Measurements from ENCODE around the gene SNX21.

Gene SNX21

DNA sequence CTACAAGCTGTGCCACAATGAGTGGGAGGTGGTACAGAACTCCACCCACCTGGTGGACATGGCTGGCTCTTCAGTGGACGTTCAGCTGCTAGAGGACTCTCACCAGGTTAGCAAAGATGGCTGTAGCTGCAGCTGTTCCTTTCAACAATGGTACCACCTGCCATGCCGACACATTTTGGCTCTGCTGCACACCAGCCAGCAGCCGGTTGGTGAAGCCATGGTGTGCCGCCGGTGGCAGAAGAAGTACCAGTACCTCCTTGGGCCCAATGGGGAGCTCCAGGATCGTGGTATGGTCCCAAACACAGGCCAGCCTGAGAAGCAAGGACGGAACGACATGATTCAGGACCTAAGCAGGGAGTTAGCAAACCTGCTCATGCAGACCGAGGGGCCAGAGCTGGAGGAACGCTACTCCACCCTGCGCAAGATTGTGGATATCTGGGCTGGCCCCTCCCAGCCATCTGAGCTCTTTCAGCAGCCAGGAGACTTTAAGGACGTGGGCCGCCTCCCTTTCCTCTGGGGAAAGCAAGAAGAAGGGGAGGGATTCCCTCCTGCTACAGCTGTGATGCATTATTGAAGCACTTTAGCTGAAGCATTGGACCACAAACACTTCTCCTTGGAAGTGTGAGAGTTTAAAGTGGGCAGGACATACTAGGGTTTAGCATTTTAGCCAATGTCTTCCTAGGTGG, 44.6 kb downstream of the SNX21 start:
- no peak for DNase-seq (ENCODE audit: low read depth in 2 of 3, low spot score in 2 of 3)

DNA sequence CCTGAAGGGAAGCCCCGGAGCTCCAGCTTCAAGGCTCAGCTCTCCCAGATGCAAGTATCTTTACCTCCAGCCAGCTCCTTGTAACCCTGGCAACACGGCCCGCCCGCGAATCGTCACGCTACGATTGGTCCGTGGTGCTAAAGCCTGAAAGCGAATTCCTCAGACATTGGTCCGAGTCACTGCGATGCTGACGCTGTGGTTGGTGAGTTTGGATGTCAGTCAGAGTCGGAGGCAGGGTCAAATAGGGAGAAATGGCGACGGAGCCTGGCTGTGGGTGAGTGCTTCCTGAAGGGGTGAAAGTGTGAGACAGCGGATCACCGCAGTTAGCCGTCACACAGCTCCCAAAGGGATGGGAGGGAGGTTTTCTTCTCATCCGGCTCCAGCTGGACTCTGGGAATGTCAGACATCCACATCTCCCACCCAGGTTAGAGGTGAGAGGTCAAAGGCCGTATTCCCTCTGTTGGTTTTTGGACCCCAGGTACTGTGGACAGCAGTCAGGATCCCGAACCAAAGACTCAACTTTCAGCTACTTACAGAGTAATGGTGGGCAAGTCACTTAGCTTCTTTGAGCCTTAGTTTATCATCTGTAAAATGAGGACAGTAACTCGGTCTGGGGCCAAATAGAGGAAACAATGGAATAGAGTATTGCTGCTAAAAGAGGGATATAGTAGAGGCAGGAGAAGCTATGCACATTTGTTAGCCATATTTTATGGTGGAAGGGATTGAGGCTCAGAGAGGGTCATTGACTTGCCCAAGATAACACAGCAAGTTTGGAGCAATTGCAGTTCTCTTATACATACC, 47.6 kb downstream of the SNX21 start, which contains the start of gene ZSWIM1:
ZSWIM1 (plus strand) TSS at position 240 of the 801 bp plus-strand sequence. CDS start 1,366 bp downstream, outside the sequence.
- peak; percentile 93 to 97 (median 93) for DNase-seq (ENCODE audit: low read depth in 2 of 3, low spot score in 2 of 3)

DNA sequence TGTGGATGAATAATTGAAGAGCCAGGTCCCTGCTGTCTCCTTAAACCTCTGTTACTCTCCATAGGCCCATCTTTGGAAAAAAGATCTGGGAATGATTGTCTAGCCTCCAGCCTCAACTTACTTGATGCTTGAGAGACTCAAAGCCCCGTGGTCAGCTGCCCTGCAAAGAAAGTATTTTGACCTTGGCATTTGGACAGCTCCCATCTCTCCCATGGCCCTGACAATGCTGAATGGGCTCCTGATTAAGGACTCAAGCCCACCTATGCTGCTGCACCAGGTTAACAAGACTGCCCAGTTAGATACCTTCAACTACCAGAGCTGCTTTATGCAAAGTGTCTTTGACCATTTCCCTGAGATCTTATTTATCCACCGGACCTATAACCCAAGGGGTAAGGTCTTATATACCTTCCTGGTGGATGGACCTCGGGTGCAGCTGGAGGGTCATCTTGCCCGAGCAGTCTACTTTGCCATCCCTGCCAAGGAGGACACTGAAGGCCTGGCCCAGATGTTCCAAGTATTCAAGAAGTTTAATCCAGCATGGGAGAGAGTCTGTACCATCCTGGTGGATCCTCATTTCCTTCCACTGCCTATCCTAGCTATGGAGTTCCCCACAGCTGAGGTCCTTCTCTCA, 49.0 kb downstream of the SNX21 start:
- DNase-seq (ENCODE audit: low read depth in 2 of 3, low spot score in 2 of 3) = no peak

DNA sequence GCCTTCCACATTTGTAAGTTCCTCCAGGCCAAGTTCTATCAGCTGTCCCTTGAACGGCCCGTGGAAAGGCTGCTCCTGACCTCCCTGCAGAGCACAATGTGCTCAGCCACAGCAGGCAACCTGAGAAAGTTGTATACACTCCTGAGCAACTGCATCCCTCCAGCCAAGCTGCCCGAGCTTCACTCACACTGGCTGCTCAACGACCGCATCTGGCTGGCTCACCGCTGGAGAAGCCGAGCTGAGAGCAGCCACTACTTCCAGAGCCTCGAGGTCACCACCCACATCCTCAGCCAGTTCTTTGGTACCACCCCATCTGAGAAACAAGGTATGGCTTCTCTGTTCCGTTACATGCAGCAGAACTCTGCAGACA, 49.5 kb downstream of the SNX21 start:
- DNase-seq (ENCODE audit: low read depth in 2 of 3, low spot score in 2 of 3) = no peak

DNA sequence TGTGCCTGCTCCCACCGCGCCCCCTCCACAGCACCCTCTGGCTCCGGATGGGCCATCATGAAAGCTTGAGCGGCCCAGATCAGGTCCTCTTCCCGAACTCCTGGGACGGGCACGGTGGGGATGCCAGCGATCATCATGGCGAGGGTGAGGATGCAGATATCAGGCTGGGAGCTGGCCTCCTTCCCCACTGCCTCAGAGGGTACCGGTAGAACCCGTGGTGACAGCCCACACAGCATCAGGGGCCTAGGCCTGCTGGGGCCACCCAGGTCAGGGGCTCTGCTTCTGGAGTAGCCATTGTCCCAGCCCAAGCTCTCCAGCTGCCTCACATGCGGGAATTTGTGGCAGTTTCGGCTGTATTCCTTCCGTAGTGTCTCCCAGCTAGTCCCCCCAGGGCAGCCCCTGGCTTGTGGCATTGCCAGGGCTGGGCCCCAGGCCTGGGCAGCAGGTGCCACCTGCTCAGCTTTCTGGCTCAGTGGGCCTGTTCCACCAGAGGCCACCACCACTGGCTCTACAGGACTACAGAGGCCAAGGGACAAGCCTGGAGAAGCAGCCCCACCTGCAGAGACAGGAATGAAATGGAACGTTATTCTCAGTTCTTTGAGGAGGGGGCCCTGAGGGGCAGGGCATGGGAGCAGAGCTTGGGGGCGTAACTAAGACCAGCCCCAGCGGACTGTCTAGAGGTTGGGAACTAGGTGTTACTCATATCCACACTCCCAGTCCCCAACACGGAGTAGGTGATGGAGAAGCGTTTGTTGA, 53.2 kb downstream of the SNX21 start:
- no peak for DNase-seq (ENCODE audit: low read depth in 2 of 3, low spot score in 2 of 3)

DNA sequence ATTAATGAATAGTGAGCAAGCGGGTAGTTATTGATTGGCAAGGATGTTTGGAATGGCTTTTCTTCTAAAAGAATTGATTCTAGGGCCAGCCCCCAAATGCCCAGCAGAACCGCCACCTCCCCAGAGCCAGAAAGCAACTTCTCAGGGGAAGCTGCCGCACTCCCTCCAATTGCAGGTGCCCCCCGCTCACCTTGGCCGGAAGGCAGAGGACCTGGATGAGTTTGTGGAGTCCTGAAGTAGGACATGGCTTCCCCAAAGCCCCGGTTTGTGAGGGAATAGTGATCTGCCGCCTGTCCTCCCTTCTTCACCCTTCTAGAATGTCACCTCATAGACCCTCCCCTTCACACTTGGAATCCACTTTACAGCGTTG, 53.7 kb downstream of the SNX21 start, which contains the start of gene SPATA25:
SPATA25 (minus strand) TSS at position 277 of the 370 bp plus-strand sequence; CDS start at position 245, 32 bp downstream.
- no peak for DNase-seq (ENCODE audit: low read depth in 2 of 3, low spot score in 2 of 3)

DNA sequence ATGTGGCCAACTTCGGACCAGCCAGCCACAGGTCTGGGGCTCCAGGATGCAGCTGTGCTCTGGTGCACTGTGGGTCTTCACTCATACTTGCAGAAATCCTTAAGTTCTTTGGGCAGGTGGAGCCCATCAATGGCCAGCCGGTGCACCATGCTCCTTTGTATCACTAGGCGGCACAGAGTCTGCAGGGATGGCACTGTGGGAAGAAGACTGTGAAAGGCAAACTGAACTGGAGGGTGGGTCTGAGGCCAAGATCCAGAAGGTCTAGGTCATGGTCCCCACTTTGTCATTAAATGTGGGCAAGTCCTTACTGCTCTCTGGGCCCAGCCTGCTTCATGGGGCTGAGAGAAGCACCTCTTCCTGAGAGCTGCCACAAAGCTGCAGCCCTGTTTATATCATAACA, 55.1 kb downstream of the SNX21 start:
- DNase-seq (ENCODE audit: low read depth in 2 of 3, low spot score in 2 of 3) = no peak

DNA sequence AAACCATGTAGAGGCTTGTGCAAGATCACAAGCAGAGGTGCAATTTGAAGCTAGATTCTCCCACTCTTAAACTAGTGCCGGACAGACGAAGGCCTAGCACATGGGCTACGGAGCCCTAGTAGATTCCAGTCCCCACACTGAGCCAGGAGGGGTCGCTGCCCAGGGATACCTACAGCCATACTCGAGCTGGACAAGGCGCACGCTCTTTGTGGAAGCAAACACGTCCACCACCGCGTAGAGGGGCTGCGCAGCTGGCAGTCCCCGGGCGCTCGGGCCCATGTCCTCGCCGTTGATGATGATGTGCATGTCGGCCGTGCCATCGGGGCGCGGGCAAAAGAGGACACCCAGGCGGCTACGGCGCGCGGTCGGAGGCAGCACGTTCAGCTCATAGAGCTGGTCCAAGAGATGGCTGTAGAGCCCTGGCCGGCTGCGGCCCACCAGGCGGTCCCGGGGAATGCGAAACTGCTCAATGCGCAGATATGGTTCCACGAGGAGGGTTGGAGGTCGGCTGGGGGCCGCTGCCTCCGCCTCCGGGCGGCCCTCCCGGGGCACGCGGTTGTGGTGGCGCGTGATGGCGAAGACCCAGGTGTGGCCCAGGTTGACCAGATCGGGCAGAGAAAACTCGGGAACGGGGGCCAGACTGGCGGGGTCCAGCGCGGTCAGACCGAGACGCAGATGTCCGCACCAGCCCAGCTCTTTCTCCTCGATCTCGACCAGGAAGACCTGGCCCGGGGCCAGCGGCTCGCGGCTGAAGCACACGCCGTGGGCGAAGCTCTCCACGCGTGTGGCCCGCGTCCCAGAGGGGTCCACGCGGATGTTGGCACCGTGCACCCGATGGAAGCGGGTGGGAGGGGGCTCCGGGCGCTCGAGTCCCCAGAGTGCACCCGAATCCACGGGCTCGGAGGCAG, 56.7 kb downstream of the SNX21 start:
- peak in 2 of 3 experiments; percentile 16 to 46 for DNase-seq (ENCODE audit: low read depth in 2 of 3, low spot score in 2 of 3)

DNA sequence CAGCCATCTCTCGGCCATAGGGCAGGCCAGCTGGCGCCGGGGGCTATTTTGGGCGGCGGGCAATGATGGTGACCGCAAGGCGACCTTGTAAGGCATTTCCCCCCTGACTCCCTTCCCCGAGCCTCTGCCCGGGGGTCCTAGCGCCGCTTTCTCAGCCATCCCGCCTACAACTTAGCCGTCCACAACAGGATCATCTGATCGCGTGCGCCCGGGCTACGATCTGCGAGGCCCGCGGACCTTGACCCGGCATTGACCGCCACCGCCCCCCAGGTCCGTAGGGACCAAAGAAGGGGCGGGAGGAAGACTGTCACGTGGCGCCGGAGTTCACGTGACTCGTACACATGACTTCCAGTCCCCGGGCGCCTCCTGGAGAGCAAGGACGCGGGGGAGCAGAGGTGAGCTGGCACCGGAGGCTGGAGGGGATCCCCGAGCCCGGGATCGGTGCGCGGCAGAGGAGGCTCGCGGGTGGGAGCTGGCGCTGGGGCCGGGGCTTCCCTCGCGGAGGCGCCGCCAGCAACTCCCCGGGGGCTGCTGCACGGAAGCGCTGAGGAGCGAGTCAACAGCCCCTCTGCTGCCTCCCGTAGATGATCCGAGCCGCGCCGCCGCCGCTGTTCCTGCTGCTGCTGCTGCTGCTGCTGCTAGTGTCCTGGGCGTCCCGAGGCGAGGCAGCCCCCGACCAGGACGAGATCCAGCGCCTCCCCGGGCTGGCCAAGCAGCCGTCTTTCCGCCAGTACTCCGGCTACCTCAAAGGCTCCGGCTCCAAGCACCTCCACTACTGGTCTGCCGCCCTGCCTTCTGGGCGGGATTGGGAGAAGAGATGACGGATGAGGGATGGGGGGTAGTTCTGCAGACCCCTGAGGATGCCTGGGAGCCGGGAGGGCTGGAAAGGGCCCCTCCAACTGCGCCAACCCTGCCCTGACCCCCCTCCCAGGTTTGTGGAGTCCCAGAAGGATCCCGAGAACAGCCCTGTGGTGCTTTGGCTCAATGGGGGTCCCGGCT, 57.7 kb downstream of the SNX21 start, which contains the start of the genes CTSA and NEURL2:
CTSA (plus strand) TSS at position 351 of the 999 bp plus-strand sequence; CDS start at position 585, 234 bp downstream.
NEURL2 (minus strand) TSS at position 224 of the 999 bp plus-strand sequence; CDS start at position 7, 217 bp downstream.
- peak; percentile 69 to 80 (median 70) for DNase-seq (ENCODE audit: low read depth in 2 of 3, low spot score in 2 of 3)

DNA sequence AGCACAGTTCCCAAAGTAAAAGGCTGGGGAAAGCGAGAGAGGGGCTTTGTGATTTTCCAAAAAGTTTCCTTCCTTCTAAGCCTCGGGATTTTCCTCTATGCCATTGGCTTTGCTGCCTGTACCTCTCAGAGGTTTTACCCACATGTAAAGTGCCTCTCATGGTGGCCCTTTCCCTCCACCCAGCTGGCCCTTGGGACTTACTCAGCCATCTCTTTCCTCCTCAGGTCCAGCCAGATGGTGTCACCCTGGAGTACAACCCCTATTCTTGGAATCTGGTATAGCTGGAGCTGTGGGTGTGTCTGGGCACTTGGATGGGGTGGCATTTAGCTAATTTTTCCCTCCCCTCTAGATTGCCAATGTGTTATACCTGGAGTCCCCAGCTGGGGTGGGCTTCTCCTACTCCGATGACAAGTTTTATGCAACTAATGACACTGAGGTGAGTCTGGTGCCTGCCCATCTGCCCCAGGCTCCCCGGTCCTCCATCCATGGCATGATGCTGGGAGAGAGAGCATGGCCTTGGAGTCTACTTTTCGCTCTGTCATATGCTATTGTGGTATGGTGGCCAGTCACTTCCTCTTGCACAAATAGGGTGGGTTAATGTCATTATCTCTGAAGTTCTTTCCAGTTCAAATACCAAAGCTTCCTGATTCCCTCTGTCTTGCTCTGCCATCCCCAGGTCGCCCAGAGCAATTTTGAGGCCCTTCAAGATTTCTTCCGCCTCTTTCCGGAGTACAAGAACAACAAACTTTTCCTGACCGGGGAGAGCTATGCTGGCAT, 58.6 kb downstream of the SNX21 start:
- no peak for DNase-seq (ENCODE audit: low read depth in 2 of 3, low spot score in 2 of 3)
